Panc1 (cell line): Measurements from ENCODE around the gene VPS52. TPM values are rescaled to one million over a fixed set of nuclear protein-coding genes. Genes with fewer than 3 reads are reported as not detected.

ENCODE experiments used
- ATAC-seq: fragments of 200-7000 bp; cut with Tn5 transposase; 2 replicates; pipeline ENCODE4 v1.9.1; 2020; ENCODE audit warnings: mild to moderate bottlenecking, moderate library complexity
- BruUV-seq: library from RNA; stranded (reverse); fragments of 400-500 nt; replicated peaks from 2 replicates; lab custom pipeline; 2021; lab: Mats Ljungman, UMichigan
- CTCF ChIA-PET: fragments of 300-600 bp; sonication (Branson Sonifier 250); formaldehyde crosslinking; loops from one replicate; lab custom pipeline; 2022; ENCODE audit warnings: antibody characterized with exemption; lab: Charles Lee
- POLR2A ChIA-PET: fragments of 300-600 bp; sonication (Branson Sonifier 250); formaldehyde crosslinking; loops from one replicate; lab custom pipeline; 2022; ENCODE audit warnings: antibody characterized with exemption; lab: Charles Lee
- DNase-seq: peaks from one replicate; pipeline ENCODE4 v3.0.0-alpha.2; 2010; ENCODE audit warnings: low read depth, low spot score
- H3K27ac ChIP-seq: 2 replicates; pipeline ENCODE4 v1.5.1; 2011; ENCODE audit warnings: mild to moderate bottlenecking, low read length, inconsistent platforms
- H3K27me3 ChIP-seq: fragments of 200-500 bp; sonication (Bioruptor generic); 2 replicates; pipeline ENCODE4 v1.6.0; 2014; ENCODE audit warnings: low read length, inconsistent platforms; ENCODE audit not compliant: control insufficient read depth, insufficient read depth
- H3K36me3 ChIP-seq: fragments of 200-500 bp; sonication (Bioruptor generic); 2 replicates; pipeline ENCODE4 v1.5.1; 2014; ENCODE audit warnings: inconsistent platforms, mild to moderate bottlenecking, low read length, moderate library complexity; ENCODE audit not compliant: control insufficient read depth, insufficient read depth
- H3K4me1 ChIP-seq: 2 replicates; pipeline ENCODE4 v1.5.1; 2011; ENCODE audit warnings: inconsistent platforms, mild to moderate bottlenecking, low read length, moderate library complexity; ENCODE audit not compliant: control insufficient read depth, insufficient read depth
- H3K4me3 ChIP-seq, 2 experiments: 2 replicates each; pipeline ENCODE4 v1.5.1; 2011 to 2012; ENCODE audit warnings: low read depth in 2 of 2, low read length in 2 of 2, mild to moderate bottlenecking in 2 of 2, inconsistent platforms in 1 of 2, moderate library complexity in 1 of 2
- H3K9me3 ChIP-seq: fragments of 200-500 bp; sonication (Bioruptor generic); 2 replicates; pipeline ENCODE4 v1.5.1; 2014; ENCODE audit warnings: low read depth, mild to moderate bottlenecking, inconsistent platforms, low read length, moderate library complexity; ENCODE audit not compliant: control insufficient read depth, insufficient read depth
- POLR2AphosphoS5 ChIP-seq: IDR thresholded peaks from 2 replicates; pipeline ENCODE4 v1.6.1; 2012; ENCODE audit warnings: mild to moderate bottlenecking, low read depth, low read length, moderate library complexity
- SIN3A ChIP-seq: IDR thresholded peaks from 2 replicates; pipeline ENCODE4 v1.6.1; 2012; ENCODE audit warnings: low read depth, mild to moderate bottlenecking, low read length, moderate library complexity, borderline replicate concordance; ENCODE audit not compliant: insufficient read depth
- TCF7L2 ChIP-seq: IDR thresholded peaks from 2 replicates; pipeline ENCODE4 v1.6.1; 2011; ENCODE audit warnings: mild to moderate bottlenecking, low read depth, low read length, inconsistent platforms
- in situ Hi-C: cut with HindIII; loops from 2 replicates; pipeline ENCODE4 v1.10.0; 2016; ENCODE audit warnings: low sequenced_read_pairs, low pct_unique_long_range_greater_than_20kb
- intact Hi-C: fragments of 100-400 bp; cut with micrococcal nuclease; formaldehyde crosslinking; loops from one replicate; pipeline ENCODE4 v1.10.0; 2022; ENCODE audit not compliant: unreplicated experiment
- total RNA-seq: library from RNA; stranded (reverse); gene quantifications from one replicate; pipeline ENCODE4 v1.2.1, GENCODE V29; 2021; ENCODE audit not compliant: unreplicated experiment
- TF ChIP-seq, protein P1 (sequence below), 2 experiments: IDR thresholded peaks; 2 replicates each; pipeline ENCODE4 v1.6.1; 2011 to 2012; ENCODE audit warnings: low read depth in 2 of 2, control low read depth in 1 of 2, low read length in 1 of 2, mild to moderate bottlenecking in 1 of 2, moderate library complexity in 1 of 2; ENCODE audit not compliant: insufficient read depth in 1 of 2
- TF ChIP-seq, protein P2 (sequence below): fragments of 450-650 bp; IDR thresholded peaks from 2 replicates; pipeline ENCODE4 v1.5.1; 2017; ENCODE audit warnings: mild to moderate bottlenecking

Gene VPS52
- total RNA-seq, 1 experiment from 2014 or later: 77.7 TPM

DNA sequence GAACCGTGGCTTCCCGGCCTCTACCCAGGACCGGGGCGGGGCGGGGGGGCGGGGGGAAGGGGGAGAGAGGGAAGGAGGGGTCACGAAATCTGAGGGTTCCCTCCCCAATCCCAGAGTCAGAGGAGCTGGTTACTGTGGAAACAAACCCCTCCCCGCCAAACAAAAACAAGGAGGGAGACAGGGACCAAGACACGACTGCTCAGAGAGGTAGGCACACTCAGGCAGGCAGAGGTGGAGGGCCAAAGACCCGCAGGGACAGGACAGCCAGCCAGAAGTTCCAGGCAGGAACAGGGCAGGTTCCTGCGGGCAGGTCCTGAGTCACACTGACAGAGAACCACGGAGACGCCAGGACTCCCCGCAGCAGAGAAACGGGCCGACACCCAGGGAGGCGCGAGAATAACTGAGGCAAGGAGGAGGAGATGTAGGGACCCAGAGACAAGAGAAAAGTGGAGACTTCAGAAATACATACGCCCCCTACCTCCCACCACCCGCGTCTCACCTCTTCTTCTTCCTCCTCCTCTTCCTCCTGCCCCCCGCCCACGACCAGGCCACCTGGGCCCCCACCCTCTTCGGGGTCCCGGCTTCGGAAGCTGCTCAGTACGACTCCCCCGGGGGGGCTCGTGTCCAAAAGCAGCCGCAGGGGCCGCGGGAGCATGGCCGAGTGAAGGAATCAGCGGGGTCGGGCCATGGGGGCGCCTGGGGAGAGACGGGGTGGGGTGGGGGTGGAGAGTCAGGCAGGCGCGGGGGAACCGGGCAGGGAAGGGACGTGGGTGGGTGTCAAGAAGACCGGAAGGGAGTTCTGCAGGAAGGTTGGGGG lies 26.5 kb upstream of the VPS52 start:
- intact Hi-C loops (no loop called here), in situ Hi-C loops (no loop called here)
- Histone ChIP-seq H3K36me3 (peaks cover 5% of the 10 kb centered on the region), H3K27ac (peak overlapping the region; percentile 97), H3K27me3 (no peaks in the 10 kb centered on the region), H3K4me1 (peaks cover 13% of the 10 kb centered on the region), H3K9me3 (no peaks in the 10 kb centered on the region), H3K4me3 (peak overlapping the region; percentile 72 to 80)
- DNase-seq: no peak
- ChIA-PET CTCF (interaction anchor here (0.6 to 1.6 kb wide), 3 partner anchors 12 to 21 kb away, joined by 5 to 9 read pairs (median 6); partner anchors contain the start of genes B3GALT4 and ZBTB22), POLR2A (interaction anchor here (0.6 to 1.6 kb wide), 3 partner anchors 9 to 256 kb away, joined by 3 to 5 read pairs (median 3); partner anchors contain the start of genes PFDN6 and WDR46)
- ATAC-seq: peak; percentile 63
- TF ChIP-seq POLR2AphosphoS5 (peak; percentile 24; the same call in 1 of the 2 replicates), SIN3A (peak; percentile 96)
- TF ChIP-seq, protein P1, sequence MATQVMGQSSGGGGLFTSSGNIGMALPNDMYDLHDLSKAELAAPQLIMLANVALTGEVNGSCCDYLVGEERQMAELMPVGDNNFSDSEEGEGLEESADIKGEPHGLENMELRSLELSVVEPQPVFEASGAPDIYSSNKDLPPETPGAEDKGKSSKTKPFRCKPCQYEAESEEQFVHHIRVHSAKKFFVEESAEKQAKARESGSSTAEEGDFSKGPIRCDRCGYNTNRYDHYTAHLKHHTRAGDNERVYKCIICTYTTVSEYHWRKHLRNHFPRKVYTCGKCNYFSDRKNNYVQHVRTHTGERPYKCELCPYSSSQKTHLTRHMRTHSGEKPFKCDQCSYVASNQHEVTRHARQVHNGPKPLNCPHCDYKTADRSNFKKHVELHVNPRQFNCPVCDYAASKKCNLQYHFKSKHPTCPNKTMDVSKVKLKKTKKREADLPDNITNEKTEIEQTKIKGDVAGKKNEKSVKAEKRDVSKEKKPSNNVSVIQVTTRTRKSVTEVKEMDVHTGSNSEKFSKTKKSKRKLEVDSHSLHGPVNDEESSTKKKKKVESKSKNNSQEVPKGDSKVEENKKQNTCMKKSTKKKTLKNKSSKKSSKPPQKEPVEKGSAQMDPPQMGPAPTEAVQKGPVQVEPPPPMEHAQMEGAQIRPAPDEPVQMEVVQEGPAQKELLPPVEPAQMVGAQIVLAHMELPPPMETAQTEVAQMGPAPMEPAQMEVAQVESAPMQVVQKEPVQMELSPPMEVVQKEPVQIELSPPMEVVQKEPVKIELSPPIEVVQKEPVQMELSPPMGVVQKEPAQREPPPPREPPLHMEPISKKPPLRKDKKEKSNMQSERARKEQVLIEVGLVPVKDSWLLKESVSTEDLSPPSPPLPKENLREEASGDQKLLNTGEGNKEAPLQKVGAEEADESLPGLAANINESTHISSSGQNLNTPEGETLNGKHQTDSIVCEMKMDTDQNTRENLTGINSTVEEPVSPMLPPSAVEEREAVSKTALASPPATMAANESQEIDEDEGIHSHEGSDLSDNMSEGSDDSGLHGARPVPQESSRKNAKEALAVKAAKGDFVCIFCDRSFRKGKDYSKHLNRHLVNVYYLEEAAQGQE (IDR thresholded peaks at IDR 0.05; ENCODE audit: insufficient read depth in 1 of 2, low read depth in 2 of 2, low read length in 1 of 2): no peak
- no TSS peak for BruUV-seq

DNA sequence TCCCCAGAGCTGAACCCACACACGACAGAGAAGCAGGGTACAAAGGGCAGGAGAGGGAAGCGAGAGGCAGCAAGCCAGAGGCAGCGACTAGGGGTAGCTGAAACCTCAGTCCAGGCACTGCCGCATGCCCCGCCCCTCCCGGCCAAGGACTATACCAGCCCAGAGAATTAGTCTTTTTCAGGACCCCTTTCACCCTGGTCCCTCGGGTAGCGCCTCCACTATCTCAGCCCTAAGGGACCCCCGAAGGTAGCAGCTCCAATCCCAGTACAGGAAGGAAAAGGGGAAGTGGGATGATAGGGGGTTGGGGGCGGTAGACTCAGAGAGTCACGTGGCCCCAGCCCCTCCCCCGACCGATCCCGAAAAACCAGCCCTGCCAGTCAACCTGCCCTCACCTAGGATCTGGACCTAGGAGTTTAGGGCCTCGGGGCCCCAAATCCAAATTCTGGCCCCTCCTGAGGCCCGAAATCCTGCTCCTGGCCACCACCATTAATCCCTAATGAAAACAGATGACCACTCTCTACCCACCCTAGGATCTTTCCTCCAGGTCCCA lies 25.8 kb upstream of the VPS52 start:
- peaks cover 3% of the 10 kb centered on the region; the same call in 1 of the 2 replicates for H3K36me3 ChIP-seq
- in situ Hi-C loops (no loop called here), intact Hi-C loops (no loop called here)
- POLR2A ChIA-PET: interaction anchor here (1.0 to 1.6 kb wide), 2 partner anchors 8 to 15 kb away, joined by 3 to 5 read pairs; partner anchors contain the start of genes PFDN6 and WDR46
- H3K27me3 ChIP-seq: no peaks in the 10 kb centered on the region
- H3K4me1 ChIP-seq: peaks cover 13% of the 10 kb centered on the region
- no peaks in the 10 kb centered on the region for H3K9me3 ChIP-seq
- no TSS peak for BruUV-seq
- no peak for TF ChIP-seq TCF7L2
- TF ChIP-seq, protein P1 (IDR thresholded peaks at IDR 0.05; ENCODE audit: insufficient read depth in 1 of 2, low read depth in 2 of 2, low read length in 1 of 2): no peak
- no peak for TF ChIP-seq SIN3A
- TF ChIP-seq, protein P2, sequence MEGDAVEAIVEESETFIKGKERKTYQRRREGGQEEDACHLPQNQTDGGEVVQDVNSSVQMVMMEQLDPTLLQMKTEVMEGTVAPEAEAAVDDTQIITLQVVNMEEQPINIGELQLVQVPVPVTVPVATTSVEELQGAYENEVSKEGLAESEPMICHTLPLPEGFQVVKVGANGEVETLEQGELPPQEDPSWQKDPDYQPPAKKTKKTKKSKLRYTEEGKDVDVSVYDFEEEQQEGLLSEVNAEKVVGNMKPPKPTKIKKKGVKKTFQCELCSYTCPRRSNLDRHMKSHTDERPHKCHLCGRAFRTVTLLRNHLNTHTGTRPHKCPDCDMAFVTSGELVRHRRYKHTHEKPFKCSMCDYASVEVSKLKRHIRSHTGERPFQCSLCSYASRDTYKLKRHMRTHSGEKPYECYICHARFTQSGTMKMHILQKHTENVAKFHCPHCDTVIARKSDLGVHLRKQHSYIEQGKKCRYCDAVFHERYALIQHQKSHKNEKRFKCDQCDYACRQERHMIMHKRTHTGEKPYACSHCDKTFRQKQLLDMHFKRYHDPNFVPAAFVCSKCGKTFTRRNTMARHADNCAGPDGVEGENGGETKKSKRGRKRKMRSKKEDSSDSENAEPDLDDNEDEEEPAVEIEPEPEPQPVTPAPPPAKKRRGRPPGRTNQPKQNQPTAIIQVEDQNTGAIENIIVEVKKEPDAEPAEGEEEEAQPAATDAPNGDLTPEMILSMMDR: no peak
- TF ChIP-seq POLR2AphosphoS5: 0 out of 2 replicates have a peak, but pooled peaks have one; percentile 9
- ATAC-seq (peak; percentile 33), DNase-seq (no peak)
- peak overlapping the region; percentile 72 to 80 for H3K4me3 ChIP-seq
- peak overlapping the region; percentile 55 for H3K27ac ChIP-seq
- CTCF ChIA-PET: interaction anchor here (0.6 kb wide), 1 partner anchor 264 kb away, joined by 14 read pairs; no protein-coding TSS in a partner anchor
